ENCODE results near the gene ZNF592.
"Not testable (repeated sequence)": the region's sequence is repeated elsewhere in the genome, so short reads cannot be mapped to it uniquely, and the experiment has no call there.

- not testable (repeated sequence) for TF ChIP-seq POLR2A (IDR thresholded peaks at IDR 0.05; ENCODE audit: low read depth, low read length); POLR2AphosphoS5 (IDR thresholded peaks at IDR 0.05; ENCODE audit: low read depth, low read length); TAF1 (IDR thresholded peaks at IDR 0.05; ENCODE audit: borderline replicate concordance, low read depth, low read length)
Observed at GRCh38 chr15:84845631-84846030, 97.2 kb downstream of the ZNF592 start.

All from GM12892 (cell line).